NCI-H446 treated with DMSO at 0.1 percent for 48 hours (cell line): ENCODE data around the gene RNF166.

ENCODE experiments used
- DNase-seq: peaks from one replicate; lab custom pipeline; 2025; lab: John Stamatoyannopoulos, UW

Gene RNF166

GRCh38 chr16:88706965-88707826, 988 bp upstream of the RNF166 start:
- no peak for DNase-seq

- DNase-seq, result no peak
Measured at GRCh38 chr16:88705801-88706228, 393 bp downstream of the RNF166 start.

GRCh38 chr16:88705076-88705684, 1.0 kb downstream of the RNF166 start:
- no peak for DNase-seq

- no peak for DNase-seq
Measured at GRCh38 chr16:88703486-88704309, 2.5 kb downstream of the RNF166 start.

GRCh38 chr16:88702371-88703210, 3.6 kb downstream of the RNF166 start:
- DNase-seq, result no peak

- no peak for DNase-seq
Measured at GRCh38 chr16:88701581-88702370, 4.4 kb downstream of the RNF166 start.

- no peak for DNase-seq
Measured at GRCh38 chr16:88700636-88701482, 5.3 kb downstream of the RNF166 start.

- DNase-seq, result no peak
Measured at GRCh38 chr16:88700322-88700635, 5.9 kb downstream of the RNF166 start.

GRCh38 chr16:88699180-88699579, 7.0 kb downstream of the RNF166 start:
- DNase-seq, result no peak

GRCh38 chr16:88698646-88699045, 7.6 kb downstream of the RNF166 start:
- no peak for DNase-seq

- DNase-seq, result no peak
Measured at GRCh38 chr16:88697831-88698615, 8.2 kb downstream of the RNF166 start.

- DNase-seq, result no peak
Measured at GRCh38 chr16:88697116-88697830, 8.9 kb downstream of the RNF166 start.

- DNase-seq, result no peak
Measured at GRCh38 chr16:88696441-88696840, 9.8 kb downstream of the RNF166 start.

- no peak for DNase-seq
Measured at GRCh38 chr16:88695753-88696152, 10.5 kb downstream of the RNF166 start.

GRCh38 chr16:88695218-88695617, 11.0 kb downstream of the RNF166 start:
- DNase-seq, result no peak

- DNase-seq, result no peak
Measured at GRCh38 chr16:88694221-88695087, 11.8 kb downstream of the RNF166 start.

GRCh38 chr16:88693420-88694177, 12.6 kb downstream of the RNF166 start:
- no peak for DNase-seq
